Ovary (tissue), 3 donors: Measurements from ENCODE around the gene SIX4.

Experiments
- CTCF ChIP-seq, 3 donors: fragments of 450-650 bp in 2 of 3; fragments of 200-600 bp in 1 of 3; IDR thresholded peaks; one replicate each; pipeline versions ENCODE4 v1.5.1 to v1.8.0; 2016 to 2022; ENCODE audit warnings: antibody characterized with exemption in 3 of 3, mild to moderate bottlenecking in 1 of 3
- EP300 ChIP-seq: sonication (generic); formaldehyde crosslinking; IDR thresholded peaks from one replicate; pipeline ENCODE4 v1.6.1; 2017; ENCODE audit warnings: antibody characterized with exemption
- POLR2A ChIP-seq: fragments of 450-650 bp; IDR thresholded peaks from one replicate; pipeline ENCODE4 v1.6.1; 2017; ENCODE audit warnings: antibody characterized with exemption, mild to moderate bottlenecking, moderate library complexity
- donor health status: DM: no; HTN: no; CAD: no.

- no peak for TF ChIP-seq CTCF (IDR thresholded peaks at IDR 0.05)
- no peak for TF ChIP-seq POLR2A
- no peak for TF ChIP-seq EP300
Observed at GRCh38 chr14:60768602-60769001, 44.5 kb upstream of the SIX4 start.
